Adrenal gland (tissue), 12 donors: Measurements from ENCODE around the gene CWC27. TPM values are rescaled to one million over a fixed set of nuclear protein-coding genes. Genes with fewer than 3 reads are reported as not detected.

Source experiments
- DNase-seq, 7 donors: peaks; one replicate each; pipeline ENCODE4 v3.0.0-alpha.2; 2019 to 2020
- H3K27ac ChIP-seq, 5 donors: fragments of 200-600 bp; sonication (generic) in 4 of 5; 1 replicate in 3 of 5; 2 replicates in 2 of 5; pipeline versions ENCODE4 v1.5.1 to v1.8.0; 2016 to 2020; ENCODE audit warnings: mild to moderate bottlenecking in 1 of 5
- H3K27me3 ChIP-seq: fragments of 200-600 bp; 2 replicates; pipeline ENCODE4 v1.8.0; 2021
- H3K36me3 ChIP-seq, 2 donors: fragments of 200-600 bp; replicated peaks in 1 of 2; 1 replicate in 1 of 2; 2 replicates in 1 of 2; pipeline versions ENCODE4 v1.5.1 to v1.8.0; 2018 to 2022
- H3K4me1 ChIP-seq, 2 donors: fragments of 200-600 bp; replicated peaks in 1 of 2; 1 replicate in 1 of 2; 2 replicates in 1 of 2; pipeline versions ENCODE4 v1.5.1 to v1.8.0; 2018 to 2021
- H3K4me3 ChIP-seq, 4 donors: fragments of 200-600 bp; sonication (generic) in 3 of 4; one replicate each; pipeline ENCODE4 v1.5.1; 2016 to 2018
- H3K9me3 ChIP-seq, 3 donors: fragments of 200-600 bp; sonication (generic) in 1 of 3; replicated peaks in 1 of 3; 1 replicate in 2 of 3; 2 replicates in 1 of 3; pipeline versions ENCODE4 v1.5.1 to v1.8.0; 2016 to 2021
- CTCF ChIP-seq, 6 experiments: fragments of 450-650 bp in 4 of 6; fragments of 200-600 bp in 2 of 6; sonication (generic) in 1 of 6; IDR thresholded peaks; 1 replicate in 5 of 6; 2 replicates in 1 of 6; pipeline versions ENCODE4 v1.5.1 to v1.8.0; 2016 to 2021; ENCODE audit warnings: antibody characterized with exemption in 6 of 6, mild to moderate bottlenecking in 2 of 6, moderate library complexity in 1 of 6
- POLR2A ChIP-seq, 2 donors: fragments of 450-650 bp; IDR thresholded peaks; one replicate each; pipeline ENCODE4 v1.6.1; 2017; ENCODE audit warnings: antibody characterized with exemption in 2 of 2, mild to moderate bottlenecking in 2 of 2, moderate library complexity in 1 of 2
- WGBS, 4 donors: extraction: QIAGEN DNeasy Blood & Tissue Kit in 2 of 4; methylation state at CpG; one replicate each; pipeline versions ENCODE4 v1.1.5 to v1.1.7; 2013 to 2017; 5-methylcytosine and 5-hydroxymethylcytosine counted together
- intact Hi-C, 2 donors: fragments of 100-400 bp; cut with DNase I; formaldehyde crosslinking; loops; one replicate each; pipeline versions ENCODE4 v1.14.1 to v1.15.0; 2022 to 2023
- polyA plus RNA-seq, 3 donors: library from polyadenylated mRNA; stranded (reverse); fragments of 200-250 nt in 2 of 3; fragments of 350-450 nt in 1 of 3; fragmentation: Illumina TruSeq in 1 of 3; extraction: RNeasy Lipid Tissue Mini Kit (QIAGEN cat#74804) in 1 of 3; gene quantifications; one replicate each; pipeline ENCODE4 v1.2.3, GENCODE V29; 2013 to 2014
- total RNA-seq, 9 donors: library from RNA; depleted of rRNA in 4 of 9; stranded (reverse); fragments of >200 nt in 4 of 9; fragments of 120-200 nt in 1 of 9; fragmentation: NEBNext Ultra II Directional in 1 of 9; extraction: Animal tissue kit (Norgen Biotek cat#: 25700) in 1 of 9; gene quantifications; one replicate each; pipeline versions ENCODE4 v1.1.0 to v1.2.4, GENCODE V29; 2013 to 2023
- donor health status: healthy with polysubstance abuse.
- donor health status: Bipolar disorder and iron deficiency.
- donor health status: DM: yes; HTN: yes; CAD: no.
- donor health status: DM: no; HTN: no; CAD: no.
- donor health status: DM: no; HTN: no; CAD: no.
- donor health status: DM: yes; HTN: yes; CAD: no.

CWC27 gene
- total and polyA plus RNA-seq, 12 donors = 7.3 to 31.0 (median 15.6) TPM

- TF ChIP-seq POLR2A (IDR thresholded peaks at IDR 0.05) = no peak
- no peak for TF ChIP-seq CTCF (IDR thresholded peaks at IDR 0.05)
- intact Hi-C loops = no loop called here
- no peaks in the 10 kb centered on the region for H3K9me3 ChIP-seq
- H3K4me3 ChIP-seq = no peak overlapping the region
- no peaks in the 10 kb centered on the region for H3K36me3 ChIP-seq
- no peak overlapping the region for H3K27ac ChIP-seq
- no peak for DNase-seq
- H3K4me1 ChIP-seq = peaks cover 0 to 5% of the 10 kb centered on the region in 2 donors
- H3K27me3 ChIP-seq = no peaks in the 10 kb centered on the region
Measured at GRCh38 chr5:64874753-64875152, 106.0 kb downstream of the CWC27 start.

DNA sequence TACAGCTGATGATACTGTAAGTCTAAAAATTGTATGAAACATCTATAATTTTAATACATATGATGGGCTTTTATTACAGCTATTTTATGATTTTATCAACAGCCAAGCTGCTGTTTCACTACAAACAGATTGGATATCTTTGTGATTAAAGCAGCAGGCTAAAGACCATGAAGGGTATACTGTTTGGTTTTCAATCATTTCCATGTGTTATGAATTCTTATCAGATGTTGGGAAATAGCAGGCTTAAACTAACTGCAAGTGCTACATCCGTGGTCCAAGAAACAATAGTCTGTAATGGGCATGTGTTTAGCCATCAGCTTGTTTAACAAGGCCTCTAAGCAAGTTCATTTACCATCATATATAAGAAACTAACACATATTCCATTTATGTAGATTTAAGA is 107.5 kb downstream of the CWC27 start:
- no peaks in the 10 kb centered on the region for H3K4me1 ChIP-seq
- no peaks in the 10 kb centered on the region for H3K9me3 ChIP-seq
- TF ChIP-seq POLR2A (IDR thresholded peaks at IDR 0.05) (no peak), CTCF (IDR thresholded peaks at IDR 0.05) (no peak)
- H3K27me3 ChIP-seq = no peaks in the 10 kb centered on the region
- 55 to 73% (median 65%) methylated on average over 1 of the region's 1 CpG for WGBS, 4 donors
- no peak overlapping the region for H3K4me3 ChIP-seq
- no peak for DNase-seq
- H3K27ac ChIP-seq = no peak overlapping the region
- intact Hi-C loops = no loop called here
- H3K36me3 ChIP-seq = no peaks in the 10 kb centered on the region

- Histone ChIP-seq H3K36me3 (no peaks in the 10 kb centered on the region), H3K9me3 (no peaks in the 10 kb centered on the region), H3K27me3 (no peaks in the 10 kb centered on the region), H3K4me1 (no peaks in the 10 kb centered on the region), H3K4me3 (no peak overlapping the region), H3K27ac (no peak overlapping the region)
- WGBS, 4 donors = 90 to 98% (median 94%) methylated on average over 1 of the region's 1 CpG
- no peak for DNase-seq
- intact Hi-C loops = no loop called here
- no peak for TF ChIP-seq POLR2A (IDR thresholded peaks at IDR 0.05)
- TF ChIP-seq CTCF (IDR thresholded peaks at IDR 0.05) = no peak
Measured at GRCh38 chr5:64880821-64881220, 112.1 kb downstream of the CWC27 start.

- H3K27ac ChIP-seq = no peak overlapping the region
- H3K27me3 ChIP-seq = no peaks in the 10 kb centered on the region
- WGBS, 4 donors = 90 to 100% (median 93%) methylated on average over 1 of the region's 1 CpG
- intact Hi-C loops = no loop called here
- H3K36me3 ChIP-seq = no peaks in the 10 kb centered on the region
- TF ChIP-seq POLR2A (IDR thresholded peaks at IDR 0.05) (no peak), CTCF (IDR thresholded peaks at IDR 0.05) (no peak)
- no peak for DNase-seq
- H3K4me1 ChIP-seq = no peaks in the 10 kb centered on the region
- H3K4me3 ChIP-seq = no peak overlapping the region
- H3K9me3 ChIP-seq = no peaks in the 10 kb centered on the region
Measured at GRCh38 chr5:64883912-64884311, 115.2 kb downstream of the CWC27 start.
